CD4-positive, alpha-beta T cell (primary cell): Measurements from ENCODE around the gene NFIA. TPM values are rescaled to one million over a fixed set of nuclear protein-coding genes. Genes with fewer than 3 reads are reported as not detected.
"Not testable (repeated sequence)": the region's sequence is repeated elsewhere in the genome, so short reads cannot be mapped to it uniquely, and the experiment has no call there.

Source experiments
- ATAC-seq: fragments of 200-7000 bp; cut with Tn5 transposase; one replicate; pipeline ENCODE4 v1.10.0; 2022; ENCODE audit warnings: mild to moderate bottlenecking; ENCODE audit not compliant: poor library complexity
- CTCF ChIA-PET: fragments of 350-600 bp; sonication (Branson Sonifier 250); formaldehyde crosslinking; loops from one replicate; lab custom pipeline; 2021; ENCODE audit warnings: antibody characterized with exemption, inconsistent platforms; lab: Charles Lee
- POLR2A ChIA-PET: fragments of 350-600 bp; sonication (Branson Sonifier 250); formaldehyde crosslinking; loops from one replicate; lab custom pipeline; 2021; ENCODE audit warnings: antibody characterized with exemption, inconsistent platforms; lab: Charles Lee
- DNase-seq, 14 experiments: peaks; one replicate each; pipeline ENCODE4 v3.0.0-alpha.2; 2013 to 2020; ENCODE audit warnings: mixed read lengths in 2 of 14
- H3K27ac ChIP-seq, 2 donors: one replicate each; pipeline versions ENCODE4 v1.5.1 to v1.7.0; 2013; ENCODE audit warnings: low read length in 2 of 2, low read depth in 1 of 2, mild to moderate bottlenecking in 1 of 2
- H3K27me3 ChIP-seq, 2 experiments: 1 replicate in 1 of 2; 2 replicates in 1 of 2; pipeline versions ENCODE4 v1.6.1 to v1.7.0; 2013; ENCODE audit warnings: low read length in 2 of 2, control low read depth in 1 of 2, mild to moderate bottlenecking in 1 of 2, moderate library complexity in 1 of 2; ENCODE audit not compliant: insufficient read depth in 2 of 2, control insufficient read depth in 1 of 2
- H3K36me3 ChIP-seq: one replicate; pipeline ENCODE4 v1.6.1; 2013; ENCODE audit warnings: low read length, control low read depth; ENCODE audit not compliant: insufficient read depth
- H3K4me1 ChIP-seq: one replicate; pipeline ENCODE4 v1.6.1; 2013; ENCODE audit warnings: low read length, control low read depth; ENCODE audit not compliant: insufficient read depth
- H3K4me3 ChIP-seq: one replicate; pipeline ENCODE4 v1.5.1; 2013; ENCODE audit warnings: mild to moderate bottlenecking, low read length, moderate library complexity
- H3K9me3 ChIP-seq, 2 experiments: 1 replicate in 1 of 2; 2 replicates in 1 of 2; pipeline versions ENCODE4 v1.6.1 to v1.7.0; 2013; ENCODE audit warnings: low read length in 2 of 2, mild to moderate bottlenecking in 2 of 2, control low read depth in 1 of 2, moderate library complexity in 1 of 2; ENCODE audit not compliant: control insufficient read depth in 1 of 2, insufficient read depth in 1 of 2
- H3K27ac Mint-ChIP-seq: one replicate; pipeline ENCODE4 v1.8.0; 2020; ENCODE audit warnings: mixed read lengths
- H3K27me3 Mint-ChIP-seq: one replicate; pipeline ENCODE4 v1.8.0; 2021; ENCODE audit warnings: mixed read lengths
- H3K36me3 Mint-ChIP-seq: one replicate; pipeline ENCODE4 v1.8.0; 2021; ENCODE audit warnings: low read depth, mixed read lengths
- H3K4me1 Mint-ChIP-seq: one replicate; pipeline ENCODE4 v1.8.0; 2021; ENCODE audit warnings: low read depth, mixed read lengths
- H3K4me3 Mint-ChIP-seq: one replicate; pipeline ENCODE4 v1.8.0; 2020; ENCODE audit warnings: mild to moderate bottlenecking, mixed read lengths
- H3K9me3 Mint-ChIP-seq: one replicate; pipeline ENCODE4 v1.8.0; 2020; ENCODE audit warnings: mixed read lengths
- CTCF ChIP-seq: fragments of 200-600 bp; IDR thresholded peaks from one replicate; pipeline ENCODE4 v1.8.0; 2022; ENCODE audit warnings: antibody characterized with exemption, mild to moderate bottlenecking
- intact Hi-C, 2 experiments: fragments of 100-400 bp; cut with DNase I in 1 of 2; cut with micrococcal nuclease in 1 of 2; formaldehyde crosslinking; loops; one replicate each; pipeline versions ENCODE4 v1.15.1 to v1.9.0; 2023 to 2025; cut with DNase I, micrococcal nuclease
- total RNA-seq, 174 experiments: library from RNA in 2 of 174; stranded (reverse) in 2 of 174; gene quantifications; one replicate each; pipeline ENCODE4 v1.2.3 and lab custom pipeline; 2021 to 2026

Gene NFIA
- total RNA-seq, 2 experiments from 2014 or later: 4.8 to 5.9 TPM

- Mint-ChIP-seq H3K4me3 (no peak overlapping the region), H3K4me1 (peaks cover 21% of the 10 kb centered on the region), H3K27me3 (no peaks in the 10 kb centered on the region), H3K36me3 (peaks cover 12% of the 10 kb centered on the region), H3K9me3 (no peaks in the 10 kb centered on the region), H3K27ac (no peak overlapping the region)
- peaks cover 12% of the 10 kb centered on the region for H3K4me1 ChIP-seq
- TF ChIP-seq CTCF: no peak
- H3K9me3 ChIP-seq: no peaks in the 10 kb centered on the region
- no peaks in the 10 kb centered on the region for H3K36me3 ChIP-seq
- H3K4me3 ChIP-seq: no peak overlapping the region
- no peak overlapping the region for H3K27ac ChIP-seq
- ATAC-seq: no peak
- POLR2A ChIA-PET: no interaction called here
- DNase-seq: no peak
- CTCF ChIA-PET: interaction anchor here (1.5 kb wide), 1 partner anchor 24 kb away, joined by 6 read pairs; no protein-coding TSS in a partner anchor
- H3K27me3 ChIP-seq: no peaks in the 10 kb centered on the region
- intact Hi-C loops: loop anchor here (10.0 kb wide), 3 partner anchors 651 to 1259 kb away; partner anchors contain the start of genes HOOK1 (in 1 of the 2) and TM2D1 (in 1 of the 2)
Measured at GRCh38 chr1:61073871-61074270, 8.5 kb upstream of the NFIA start.

DNA sequence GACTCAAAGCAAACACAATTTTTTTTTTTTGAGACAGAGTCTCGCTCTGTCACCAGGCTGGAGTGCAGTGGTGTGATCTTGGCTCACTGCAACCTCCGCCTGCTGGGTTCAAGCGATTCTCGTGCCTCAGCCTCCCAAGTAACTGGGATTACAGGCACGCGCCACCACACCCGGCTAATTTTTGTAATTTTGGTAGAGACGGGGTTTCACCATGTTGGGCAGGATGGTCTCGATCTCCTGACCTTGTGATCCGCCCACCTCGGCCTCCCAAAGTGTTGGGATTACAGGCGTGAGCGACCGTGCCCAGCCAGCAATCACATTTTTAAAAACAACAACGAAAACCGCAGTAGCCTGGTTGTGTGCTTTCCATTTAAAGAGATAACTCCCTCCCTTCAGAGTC lies 6.5 kb upstream of the NFIA start:
- peak overlapping the region; percentile 88 for H3K4me3 Mint-ChIP-seq
- intact Hi-C loops: loop anchor here (5.0 to 10.0 kb wide), 5 partner anchors 34 to 1361 kb away; partner anchors contain the start of genes HOOK1 (in 1 of the 2), TM2D1 (in 1 of the 2) and USP1 (in 1 of the 2)
- not testable (repeated sequence) for H3K9me3 ChIP-seq, ATAC-seq, H3K4me3 ChIP-seq, H3K27ac ChIP-seq, H3K27me3 Mint-ChIP-seq, DNase-seq, H3K27me3 ChIP-seq, H3K9me3 Mint-ChIP-seq, H3K36me3 ChIP-seq
- CTCF ChIA-PET: interaction anchor here (3.1 kb wide), 1 partner anchor 25 kb away, joined by 29 read pairs; no protein-coding TSS in a partner anchor
- H3K4me1 ChIP-seq: peaks cover 28% of the 10 kb centered on the region
- POLR2A ChIA-PET: interaction anchor here (1.1 to 4.4 kb wide), 5 partner anchors 18 to 1360 kb away, joined by 3 to 84 read pairs (median 17); partner anchors contain the start of gene USP1
- H3K4me1 Mint-ChIP-seq: peaks cover 41% of the 10 kb centered on the region
- peaks cover 12% of the 10 kb centered on the region for H3K36me3 Mint-ChIP-seq
- H3K27ac Mint-ChIP-seq: peak overlapping the region; percentile 87

DNA sequence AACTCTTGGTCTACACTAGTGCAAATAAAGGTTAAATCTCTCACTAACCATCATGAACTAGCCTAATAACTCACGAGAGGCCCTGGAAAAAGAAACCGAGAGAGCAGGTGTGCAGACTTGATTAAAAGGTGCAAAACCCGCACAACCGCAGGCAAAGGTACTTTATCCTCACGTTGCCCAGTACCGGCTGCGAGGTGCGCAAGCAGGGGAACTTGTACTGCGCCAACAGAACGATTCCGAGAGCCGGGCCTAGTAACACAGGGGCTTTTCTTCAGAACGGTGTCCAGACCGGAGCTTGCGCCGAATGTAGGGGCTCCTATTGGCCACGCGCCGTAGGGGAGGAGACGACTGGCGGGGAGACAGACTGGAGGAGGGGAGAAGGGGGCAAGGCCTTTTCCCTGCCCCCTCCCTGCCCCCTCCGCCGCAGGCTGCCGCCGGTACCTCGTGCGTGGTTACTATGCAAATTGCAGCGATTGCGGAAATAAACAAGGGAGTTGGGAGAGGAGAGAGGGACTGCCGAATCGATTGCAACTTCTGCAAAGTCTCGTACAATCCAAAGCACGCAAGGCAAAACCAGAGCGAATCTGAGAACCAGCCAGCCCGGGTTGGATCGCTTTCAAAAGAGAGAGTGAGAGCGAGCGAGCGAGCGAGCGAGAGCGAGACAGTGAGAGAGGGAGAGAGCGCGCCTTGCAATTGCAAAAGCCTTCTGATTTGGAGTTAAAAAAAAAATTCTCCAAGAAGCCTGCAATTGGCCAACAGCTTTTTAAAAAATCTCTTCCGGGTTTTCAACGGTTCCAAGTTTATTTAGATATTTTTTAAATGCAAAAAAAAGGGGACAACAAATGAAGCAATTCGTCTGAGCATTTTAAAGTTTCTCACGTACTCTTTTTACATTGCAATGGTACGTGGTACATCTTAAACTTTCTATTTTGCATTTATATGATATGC lies 5.4 kb upstream of the NFIA start:
- no peak for TF ChIP-seq CTCF
- Mint-ChIP-seq H3K27ac (peak overlapping the region; percentile 87), H3K9me3 (no peaks in the 10 kb centered on the region), H3K36me3 (peaks cover 12% of the 10 kb centered on the region), H3K4me3 (peak overlapping the region; percentile 88), H3K27me3 (no peaks in the 10 kb centered on the region), H3K4me1 (peaks cover 50% of the 10 kb centered on the region)
- POLR2A ChIA-PET: interaction anchor here (0.8 to 4.4 kb wide), 16 partner anchors 8 to 1359 kb away, joined by 3 to 84 read pairs (median 4); partner anchors contain the start of gene USP1
- H3K4me3 ChIP-seq: peak overlapping the region; percentile 57
- peak overlapping the region; percentile 71 to 78 for H3K27ac ChIP-seq
- ATAC-seq (peak; percentile 65), DNase-seq (peak; percentile 64 to 92 (median 81))
- peaks cover 39% of the 10 kb centered on the region for H3K4me1 ChIP-seq
- H3K36me3 ChIP-seq: no peaks in the 10 kb centered on the region
- CTCF ChIA-PET: interaction anchor here (0.6 to 3.1 kb wide), 4 partner anchors 11 to 34 kb away, joined by 3 to 29 read pairs (median 4); no protein-coding TSS in a partner anchor
- intact Hi-C loops: loop anchor here (1.0 to 10.0 kb wide), 7 partner anchors 21 to 1360 kb away; partner anchors contain the start of genes HOOK1 (in 1 of the 2), TM2D1 (in 1 of the 2) and USP1 (in 1 of the 2)
- H3K27me3 ChIP-seq: no peaks in the 10 kb centered on the region
- H3K9me3 ChIP-seq: no peaks in the 10 kb centered on the region
